ENCODE data around the gene FAM163B.

DNA sequence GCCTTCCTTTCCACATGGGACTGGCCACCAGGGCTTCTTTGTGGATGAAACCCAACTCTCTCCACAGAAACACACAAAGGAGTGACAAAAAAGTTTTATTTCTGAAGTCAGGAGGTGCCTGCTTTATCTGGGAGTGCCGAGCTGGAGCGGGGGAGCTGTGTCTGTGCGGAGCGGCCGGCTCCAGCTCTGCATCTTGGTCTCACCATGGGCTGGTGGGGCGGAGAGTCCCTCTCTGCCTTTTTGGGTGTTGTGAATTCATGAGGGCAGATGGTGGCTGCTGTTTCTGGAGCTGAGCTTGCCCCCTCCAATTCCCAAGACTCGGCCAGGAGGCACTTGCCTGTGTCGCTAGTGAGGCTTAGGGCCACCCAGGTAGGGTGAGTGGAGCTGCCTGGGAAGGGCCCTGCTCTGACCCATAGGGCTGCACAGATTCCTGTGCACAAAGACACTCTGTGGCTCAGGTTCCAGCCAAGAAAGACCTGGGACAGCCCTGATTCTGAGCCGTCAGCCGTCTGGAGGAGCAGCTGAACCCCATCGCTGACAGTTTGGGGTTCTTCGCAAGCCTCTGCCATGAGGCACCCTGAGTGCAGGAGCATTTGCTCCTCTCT lies 28.4 kb upstream of the FAM163B start:
- TF ChIP-seq POLR2A (IDR thresholded peaks at IDR 0.05; ENCODE audit: low read depth, low read length) (no peak), CTCF (IDR thresholded peaks at IDR 0.05; ENCODE audit: extremely low read depth in 1 of 2, insufficient read depth in 1 of 2, low read depth in 1 of 2, low read length in 2 of 2) (no peak), EZH2 (IDR thresholded peaks at IDR 0.05; ENCODE audit: borderline replicate concordance, low read depth, low read length, severe bottlenecking) (no peak), JUN (IDR thresholded peaks at IDR 0.05; ENCODE audit: borderline replicate concordance, insufficient read depth, insufficient read length, low read depth) (no peak)
- TF ChIP-seq, protein P1, sequence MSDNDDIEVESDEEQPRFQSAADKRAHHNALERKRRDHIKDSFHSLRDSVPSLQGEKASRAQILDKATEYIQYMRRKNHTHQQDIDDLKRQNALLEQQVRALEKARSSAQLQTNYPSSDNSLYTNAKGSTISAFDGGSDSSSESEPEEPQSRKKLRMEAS (IDR thresholded peaks at IDR 0.05; ENCODE audit: insufficient read depth, insufficient read length) = no peak

All from endothelial cell of umbilical vein (primary cell).